Measurements from ENCODE around the gene ARMH4. TPM values are rescaled to one million over a fixed set of nuclear protein-coding genes. Genes with fewer than 3 reads are reported as not detected.

ARMH4 gene, protein sequence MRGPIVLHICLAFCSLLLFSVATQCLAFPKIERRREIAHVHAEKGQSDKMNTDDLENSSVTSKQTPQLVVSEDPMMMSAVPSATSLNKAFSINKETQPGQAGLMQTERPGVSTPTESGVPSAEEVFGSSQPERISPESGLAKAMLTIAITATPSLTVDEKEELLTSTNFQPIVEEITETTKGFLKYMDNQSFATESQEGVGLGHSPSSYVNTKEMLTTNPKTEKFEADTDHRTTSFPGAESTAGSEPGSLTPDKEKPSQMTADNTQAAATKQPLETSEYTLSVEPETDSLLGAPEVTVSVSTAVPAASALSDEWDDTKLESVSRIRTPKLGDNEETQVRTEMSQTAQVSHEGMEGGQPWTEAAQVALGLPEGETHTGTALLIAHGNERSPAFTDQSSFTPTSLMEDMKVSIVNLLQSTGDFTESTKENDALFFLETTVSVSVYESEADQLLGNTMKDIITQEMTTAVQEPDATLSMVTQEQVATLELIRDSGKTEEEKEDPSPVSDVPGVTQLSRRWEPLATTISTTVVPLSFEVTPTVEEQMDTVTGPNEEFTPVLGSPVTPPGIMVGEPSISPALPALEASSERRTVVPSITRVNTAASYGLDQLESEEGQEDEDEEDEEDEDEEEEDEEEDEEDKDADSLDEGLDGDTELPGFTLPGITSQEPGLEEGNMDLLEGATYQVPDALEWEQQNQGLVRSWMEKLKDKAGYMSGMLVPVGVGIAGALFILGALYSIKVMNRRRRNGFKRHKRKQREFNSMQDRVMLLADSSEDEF
- 1.6 and 3.0 TPM in 2 replicates for total RNA-seq

DNA sequence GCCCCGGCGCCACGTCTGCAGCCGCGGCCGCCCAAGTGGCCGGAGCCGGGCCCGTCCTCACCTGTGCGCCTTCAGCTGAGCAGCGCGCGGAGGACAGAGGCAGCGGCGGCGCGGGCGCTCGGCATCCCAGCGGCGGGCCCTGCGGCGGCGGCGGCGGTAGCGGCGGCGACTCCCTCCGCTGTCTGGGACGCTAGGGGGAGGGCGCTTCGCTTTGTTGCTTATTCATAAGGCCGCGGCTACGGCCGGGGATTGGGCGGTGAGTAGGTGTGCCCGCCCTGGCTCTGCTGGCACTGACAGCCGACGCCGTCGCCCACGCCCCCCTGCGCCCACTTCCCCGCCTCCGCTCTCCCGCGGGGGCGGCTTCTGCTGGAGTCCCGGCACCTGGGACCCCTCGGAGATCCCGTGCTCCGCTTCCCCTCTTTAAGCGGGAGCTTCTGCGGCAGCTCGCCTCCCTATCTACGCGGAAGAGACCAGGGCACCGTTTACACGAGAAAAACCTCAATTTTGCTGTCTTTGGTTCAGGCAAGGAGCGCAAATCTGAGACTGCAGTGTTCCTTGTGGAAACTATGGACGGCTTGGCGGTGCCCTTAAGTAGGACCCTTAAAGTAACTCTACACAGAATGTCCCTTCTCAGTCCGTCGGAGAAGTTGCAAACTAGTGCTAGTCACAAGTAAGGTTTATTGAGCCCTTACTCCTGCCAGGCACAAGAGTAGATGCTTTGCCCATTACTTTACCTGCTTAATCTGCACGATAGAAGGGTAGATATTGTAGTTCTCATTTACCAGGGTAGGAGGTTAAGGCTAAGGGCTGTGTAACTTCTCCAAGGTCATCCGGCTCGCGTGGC is at the start of gene ARMH4:
TSS of gene ARMH4 (minus strand) at position 200 of the 844 bp plus-strand sequence. CDS start 12,855 bp downstream, outside the sequence.
- DNase-seq (ENCODE audit: low read depth) = peak; percentile 78

DNA sequence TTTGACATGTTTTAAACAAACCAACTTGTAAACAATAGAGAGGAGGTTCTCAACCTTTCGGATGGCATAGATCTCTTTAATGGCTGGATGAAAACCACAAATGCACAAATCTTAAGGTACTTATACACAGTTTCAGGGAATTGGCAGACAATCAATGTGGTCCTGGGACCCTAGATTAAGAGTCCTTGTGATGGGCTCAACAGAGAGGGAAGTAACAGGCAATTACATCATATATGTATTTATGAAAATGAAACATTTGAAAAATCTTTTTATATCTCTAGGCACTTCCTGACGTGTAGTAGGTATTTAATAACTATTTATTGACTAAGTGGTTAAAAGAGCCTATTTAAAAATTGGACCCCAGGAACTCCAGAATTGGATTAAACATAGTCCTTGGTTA is 48.8 kb upstream of the ARMH4 start:
- peak overlapping the region; percentile 87 for H3K4me3 ChIP-seq (ENCODE audit: low read depth, low read length)
- TF ChIP-seq, protein P1, sequence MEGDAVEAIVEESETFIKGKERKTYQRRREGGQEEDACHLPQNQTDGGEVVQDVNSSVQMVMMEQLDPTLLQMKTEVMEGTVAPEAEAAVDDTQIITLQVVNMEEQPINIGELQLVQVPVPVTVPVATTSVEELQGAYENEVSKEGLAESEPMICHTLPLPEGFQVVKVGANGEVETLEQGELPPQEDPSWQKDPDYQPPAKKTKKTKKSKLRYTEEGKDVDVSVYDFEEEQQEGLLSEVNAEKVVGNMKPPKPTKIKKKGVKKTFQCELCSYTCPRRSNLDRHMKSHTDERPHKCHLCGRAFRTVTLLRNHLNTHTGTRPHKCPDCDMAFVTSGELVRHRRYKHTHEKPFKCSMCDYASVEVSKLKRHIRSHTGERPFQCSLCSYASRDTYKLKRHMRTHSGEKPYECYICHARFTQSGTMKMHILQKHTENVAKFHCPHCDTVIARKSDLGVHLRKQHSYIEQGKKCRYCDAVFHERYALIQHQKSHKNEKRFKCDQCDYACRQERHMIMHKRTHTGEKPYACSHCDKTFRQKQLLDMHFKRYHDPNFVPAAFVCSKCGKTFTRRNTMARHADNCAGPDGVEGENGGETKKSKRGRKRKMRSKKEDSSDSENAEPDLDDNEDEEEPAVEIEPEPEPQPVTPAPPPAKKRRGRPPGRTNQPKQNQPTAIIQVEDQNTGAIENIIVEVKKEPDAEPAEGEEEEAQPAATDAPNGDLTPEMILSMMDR (IDR thresholded peaks at IDR 0.05; ENCODE audit: insufficient read depth, low read depth, low read length) = no peak
- DNase-seq (ENCODE audit: low read depth) = peak; percentile 5

More for the DNA sequence above, at the start of gene ARMH4:
- peak within 1 kb of the TSS; percentile 64 for H3K4me3 ChIP-seq (ENCODE audit: low read depth, low read length)
- TF ChIP-seq, protein P1 (IDR thresholded peaks at IDR 0.05; ENCODE audit: insufficient read depth, low read depth, low read length) = peak; percentile 15

DNA sequence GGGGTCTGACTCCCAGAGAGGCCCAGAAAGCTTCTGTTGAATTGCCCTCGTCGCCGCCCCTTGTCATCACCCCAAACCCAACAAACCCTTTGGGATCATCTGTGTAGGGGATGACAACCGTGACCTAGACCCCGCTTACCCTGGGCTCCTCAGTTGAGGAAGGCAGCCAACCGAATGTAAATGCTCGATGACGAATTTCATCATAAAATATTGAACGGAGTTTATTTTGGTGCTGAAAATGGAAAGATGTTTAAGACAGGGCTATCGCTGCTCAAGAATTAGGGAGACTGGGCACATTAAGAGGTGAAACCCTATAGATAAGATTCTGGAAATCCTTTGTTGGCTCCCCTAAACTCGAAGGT is 48.4 kb upstream of the ARMH4 start:
- peak overlapping the region; percentile 87 for H3K4me3 ChIP-seq (ENCODE audit: low read depth, low read length)
- no peak for DNase-seq (ENCODE audit: low read depth)
- TF ChIP-seq, protein P1 (IDR thresholded peaks at IDR 0.05; ENCODE audit: insufficient read depth, low read depth, low read length) = no peak

DNA sequence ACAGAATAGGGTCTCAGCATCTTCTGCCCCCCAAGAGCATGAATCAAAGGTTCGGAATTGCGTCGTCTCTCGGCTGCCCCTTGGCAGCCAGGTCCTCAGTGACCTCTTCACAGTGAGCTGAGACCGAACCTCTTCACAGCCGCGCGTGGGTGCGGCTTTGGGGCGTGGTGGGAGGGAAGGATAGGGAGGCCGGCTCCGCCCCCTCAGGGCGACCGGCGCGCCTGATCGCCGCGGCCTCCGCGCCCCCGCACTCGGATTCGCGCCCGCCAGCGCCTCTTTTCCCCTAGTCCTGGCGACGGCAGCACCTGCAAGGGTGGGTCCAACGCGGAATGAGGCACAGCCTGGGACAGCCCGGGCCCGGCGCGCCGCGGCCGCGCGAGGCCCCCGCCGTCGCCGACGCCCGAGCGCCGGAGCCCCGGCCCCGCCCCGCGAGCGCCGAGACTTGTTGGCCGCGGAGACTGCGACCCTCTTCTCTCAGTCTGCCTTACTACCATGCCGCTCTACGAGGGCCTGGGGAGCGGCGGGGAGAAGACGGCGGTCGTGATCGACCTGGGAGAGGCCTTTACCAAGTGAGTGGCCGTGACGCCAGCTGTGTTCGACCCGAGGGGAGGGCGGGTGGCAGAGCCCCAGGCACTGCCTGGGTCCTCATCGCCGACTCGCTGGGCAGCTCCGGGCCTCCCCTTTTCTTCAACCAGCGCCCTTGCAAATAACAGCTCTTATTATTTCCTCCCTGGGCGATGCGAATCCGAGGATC is 47.9 kb upstream of the ARMH4 start, which contains the start of gene ACTR10:
TSS of gene ACTR10 (plus strand) at position 424 of the 754 bp plus-strand sequence. CDS start at position 493, 69 bp downstream.
- TF ChIP-seq, protein P1 (IDR thresholded peaks at IDR 0.05; ENCODE audit: insufficient read depth, low read depth, low read length) = no peak
- peak; percentile 65 for DNase-seq (ENCODE audit: low read depth)
- H3K4me3 ChIP-seq (ENCODE audit: low read depth, low read length) = peak within 1 kb of the TSS; percentile 87

DNA sequence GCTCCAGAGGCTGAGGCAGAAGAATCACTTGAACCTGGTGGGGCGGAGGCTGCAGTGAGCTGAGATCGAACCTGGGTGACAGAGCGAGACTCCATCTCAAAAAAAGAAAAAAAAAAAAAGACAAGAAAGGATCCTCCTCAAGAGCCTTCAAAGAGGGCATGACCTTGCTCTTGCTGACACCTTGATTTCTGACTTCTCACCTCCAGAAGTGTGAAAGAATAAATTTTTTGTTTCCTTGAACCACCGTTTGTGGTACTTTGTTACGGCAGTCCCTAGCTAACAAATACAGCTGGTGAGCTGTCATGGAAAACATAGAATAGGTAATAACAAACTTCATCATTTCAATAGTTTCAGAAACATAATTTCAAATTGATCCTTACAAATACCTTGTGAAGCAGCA is 46.1 kb upstream of the ARMH4 start:
- TF ChIP-seq, protein P1 (IDR thresholded peaks at IDR 0.05; ENCODE audit: insufficient read depth, low read depth, low read length) = no peak
- DNase-seq (ENCODE audit: low read depth) = no peak
- no peak overlapping the region for H3K4me3 ChIP-seq (ENCODE audit: low read depth, low read length)
